Stimulated activated CD4-positive, alpha-beta T cell treated with anti-CD3 and anti-CD28 coated beads, Interleukin-2, amount 100 ng/mL, for 48 hours (primary cell): ENCODE measurements around the gene CDON.
"Not testable (repeated sequence)": the region's sequence is repeated elsewhere in the genome, so short reads cannot be mapped to it uniquely, and the experiment has no call there.

Source experiments
- DNase-seq, 2 donors: peaks; one replicate each; pipeline ENCODE4 v3.0.0-alpha.2; 2020

The CDON gene

DNA sequence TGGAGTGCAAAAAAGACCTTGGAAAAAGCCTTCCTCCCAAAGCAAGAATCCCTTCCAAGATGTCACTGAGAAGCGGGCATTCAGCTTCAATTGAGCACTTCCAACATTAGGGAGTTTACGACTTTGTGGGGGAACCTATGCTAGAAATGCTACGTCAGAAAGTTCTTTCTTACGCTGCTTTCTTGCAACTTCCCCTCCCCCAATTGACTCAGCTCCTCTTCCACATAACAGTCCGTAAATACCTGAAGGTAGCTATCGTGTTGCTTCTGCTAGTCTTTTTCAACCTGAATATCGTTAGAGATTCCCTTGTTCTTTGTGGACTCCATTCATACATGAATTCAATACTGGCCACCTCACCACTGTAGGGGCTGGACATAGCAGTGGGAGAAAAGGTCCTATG is 69.8 kb downstream of the CDON start:
- no peak for DNase-seq

DNA sequence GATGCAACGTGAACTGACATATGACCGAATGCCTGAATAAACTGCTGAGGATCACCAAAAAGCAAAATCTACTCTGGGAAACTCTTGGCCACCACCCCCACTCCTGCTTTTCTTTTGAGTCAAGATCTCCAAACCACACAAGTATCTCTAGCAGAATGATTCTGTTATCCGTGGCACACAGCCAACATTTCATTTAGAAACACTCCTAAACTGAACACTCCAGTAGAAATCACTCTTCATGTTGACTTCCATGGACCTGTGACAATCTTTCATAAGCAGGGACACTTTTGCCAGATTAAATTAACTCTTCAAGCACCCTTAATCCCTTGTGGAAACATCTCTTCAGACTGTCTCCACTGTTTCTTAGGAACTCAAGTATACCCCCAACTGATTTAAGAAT is 72.4 kb downstream of the CDON start:
- DNase-seq = peak in 1 of 2 donors; percentile 7

DNA sequence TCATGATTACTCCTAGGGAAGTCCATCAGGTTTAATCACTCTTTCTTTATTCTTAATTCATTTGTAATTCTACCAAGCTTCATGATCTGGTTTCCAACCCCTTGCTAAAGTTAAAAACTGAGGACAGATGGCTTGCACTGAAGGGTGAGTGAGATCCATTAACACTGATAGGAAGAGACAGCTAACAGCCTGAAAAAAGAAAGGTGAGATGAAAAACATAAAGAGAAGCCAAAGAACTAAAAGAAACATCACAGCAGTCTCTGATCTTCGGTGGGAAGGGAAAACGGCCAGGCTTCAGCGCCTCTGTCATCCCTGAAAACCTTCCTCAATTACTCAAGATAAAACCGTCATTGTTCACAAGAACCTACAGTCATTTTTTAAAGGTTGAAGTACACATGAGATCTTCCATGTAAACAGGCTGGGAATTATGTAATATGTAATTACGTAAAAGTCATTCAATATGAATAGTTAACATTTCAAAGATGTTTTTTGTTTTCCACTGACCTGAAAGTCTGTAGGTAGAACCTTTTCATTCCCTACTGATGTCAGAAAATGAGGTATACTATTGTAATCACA is 75.5 kb downstream of the CDON start:
- DNase-seq = no peak

- not testable (repeated sequence) for DNase-seq
These were observed 76.7 kb downstream of the CDON start for GRCh38 chr11:125985956-125986355.

DNA sequence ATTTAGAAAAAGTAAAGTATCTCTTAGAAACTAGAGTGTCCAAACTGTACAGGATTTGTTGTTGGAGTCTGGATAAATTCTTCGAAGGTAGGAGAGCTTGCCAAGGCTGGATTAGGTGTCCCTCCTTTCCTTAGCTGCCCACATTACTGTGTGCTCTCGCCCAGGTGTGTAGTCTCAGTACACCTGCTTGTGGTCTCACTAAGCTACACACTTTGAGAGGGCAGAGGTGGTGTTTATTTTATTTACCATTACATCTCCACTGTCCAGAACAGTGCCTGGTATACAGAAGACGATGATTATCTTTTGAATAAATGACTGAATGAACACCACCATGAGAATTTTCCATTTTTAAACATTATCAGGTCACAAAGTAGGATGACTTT is 80.3 kb downstream of the CDON start:
- no peak for DNase-seq

- DNase-seq = no peak
These were observed 82.2 kb downstream of the CDON start for GRCh38 chr11:125980436-125980835.

DNA sequence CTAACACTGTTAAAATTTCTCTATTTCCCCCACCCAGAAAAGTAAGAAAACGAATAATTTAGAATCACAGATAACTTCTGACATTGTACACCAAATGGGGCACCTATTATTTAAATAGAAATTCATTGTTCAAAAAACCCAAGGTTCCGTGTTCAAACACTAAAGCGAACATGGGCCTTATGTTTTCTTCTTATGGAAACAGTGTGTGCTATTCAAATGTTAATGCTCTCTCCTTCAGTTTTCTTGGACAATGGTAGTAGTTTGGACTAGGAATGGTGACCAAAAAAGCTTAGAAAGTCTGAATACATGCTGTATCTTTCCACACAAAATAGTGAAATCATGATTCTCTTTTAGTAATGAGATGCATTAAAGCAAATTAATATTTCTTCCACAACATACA is 83.2 kb downstream of the CDON start:
- DNase-seq = no peak

DNA sequence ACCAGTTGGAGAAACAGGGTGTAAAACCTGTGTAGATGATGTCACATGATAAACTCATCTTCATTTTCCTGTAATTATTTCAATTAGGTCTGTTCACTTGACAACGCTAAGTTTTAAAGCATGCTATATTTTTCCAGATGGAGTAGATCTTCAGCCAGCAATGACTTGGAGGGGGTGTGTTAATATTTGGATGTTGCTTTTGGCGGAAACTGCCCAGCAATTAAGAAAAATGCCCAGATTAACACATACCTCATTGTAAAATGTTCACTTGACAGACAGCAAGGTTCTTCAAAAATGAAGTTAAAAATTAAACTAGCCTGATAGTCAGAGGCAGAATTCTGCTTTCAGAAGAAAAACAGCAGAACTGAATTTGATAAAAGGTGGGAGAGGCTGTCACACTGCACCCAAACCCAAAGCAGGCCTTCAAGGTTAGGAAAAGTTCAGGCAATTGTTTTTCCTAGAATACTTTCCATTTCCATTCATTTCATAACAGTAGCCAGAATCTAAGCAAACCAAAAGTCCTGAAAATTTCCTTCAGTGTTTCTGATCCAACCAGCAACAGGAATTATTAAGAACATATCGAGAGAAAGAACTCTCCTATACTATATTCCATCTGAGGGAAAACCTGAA is 83.8 kb downstream of the CDON start:
- DNase-seq = no peak

- no peak for DNase-seq
These were observed 84.4 kb downstream of the CDON start for GRCh38 chr11:125978181-125978716.

DNA sequence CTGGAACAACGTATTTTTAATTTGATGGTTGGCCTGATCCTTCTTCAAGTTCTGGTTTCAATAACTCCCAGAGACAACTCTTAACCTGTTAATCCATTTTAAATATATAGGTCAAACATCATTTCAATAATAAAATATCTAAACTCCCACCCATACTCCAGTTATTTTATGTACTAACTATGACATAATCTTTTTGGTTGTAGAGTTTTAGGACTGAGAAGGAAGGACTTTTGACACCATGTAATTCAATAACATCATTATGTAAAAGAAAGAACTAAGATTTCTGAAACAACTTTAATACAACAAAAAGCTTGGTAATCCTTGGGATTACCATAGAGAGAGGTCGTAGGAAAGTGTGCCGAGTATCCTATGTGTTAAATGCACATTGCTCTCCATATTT is 85.3 kb downstream of the CDON start:
- no peak for DNase-seq

- no peak for DNase-seq
These were observed 86.5 kb downstream of the CDON start for GRCh38 chr11:125976156-125976555.

DNA sequence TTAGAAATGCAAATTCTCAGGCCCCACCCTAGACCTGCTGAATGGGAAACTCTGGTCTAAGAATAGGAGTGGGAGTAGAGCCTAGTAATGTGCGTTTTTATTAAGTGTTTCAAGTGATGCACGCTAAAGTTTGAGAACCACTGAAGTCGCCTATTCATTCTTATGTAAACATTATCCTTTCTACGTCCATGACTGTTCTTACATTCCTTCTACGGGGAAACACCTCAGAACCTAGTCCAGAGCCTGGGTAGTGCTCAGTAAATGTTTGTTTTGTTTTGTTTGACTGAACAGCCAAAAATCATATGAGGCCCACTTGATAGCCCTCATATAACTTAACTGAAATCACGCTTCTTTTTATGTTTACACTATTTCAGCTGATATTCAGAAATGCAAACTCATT is 87.0 kb downstream of the CDON start:
- DNase-seq = no peak

- DNase-seq = no peak
These were observed 88.4 kb downstream of the CDON start for GRCh38 chr11:125974284-125974683.

DNA sequence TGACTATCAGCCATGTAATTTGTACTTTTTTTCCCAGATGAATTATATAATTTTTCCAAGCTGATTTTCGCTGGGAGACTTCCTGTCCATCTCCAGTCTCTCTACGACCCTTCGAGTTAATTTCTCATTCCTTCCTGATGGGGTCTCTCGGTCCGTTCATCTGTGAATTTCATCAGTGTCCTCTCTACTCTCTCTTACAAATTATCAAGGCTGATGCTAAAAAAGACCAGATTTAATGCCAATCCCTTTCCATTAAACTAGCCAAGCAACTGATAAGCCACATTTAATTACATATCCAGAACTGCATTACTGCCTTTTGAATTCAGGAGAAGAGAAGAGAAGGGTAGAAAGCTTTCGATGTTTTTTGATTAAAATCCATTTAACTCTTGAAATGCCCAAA is 91.0 kb downstream of the CDON start:
- DNase-seq = no peak

DNA sequence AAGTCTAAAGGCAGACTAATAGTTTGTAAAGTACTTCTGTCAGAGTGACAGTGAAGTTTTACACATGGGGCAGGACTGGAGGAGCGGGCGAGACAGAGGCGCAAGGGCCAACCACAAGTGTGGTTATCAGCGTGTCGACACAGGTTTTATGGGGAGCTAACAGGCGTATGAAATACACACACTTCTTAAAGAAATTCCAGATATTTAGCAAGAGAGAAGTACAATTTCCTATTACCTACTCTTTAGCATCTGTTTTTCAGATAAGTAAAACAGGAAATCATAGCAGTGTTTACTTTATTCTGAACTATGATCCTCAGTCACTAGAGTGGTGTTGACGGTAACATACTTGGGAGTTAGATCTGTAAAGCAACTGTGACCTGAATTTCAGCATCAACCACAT is 94.3 kb downstream of the CDON start:
- DNase-seq = no peak

- DNase-seq = no peak
These were observed 95.2 kb downstream of the CDON start for GRCh38 chr11:125967515-125967914.

- DNase-seq = no peak
These were observed 101.9 kb downstream of the CDON start for GRCh38 chr11:125960771-125961170.

DNA sequence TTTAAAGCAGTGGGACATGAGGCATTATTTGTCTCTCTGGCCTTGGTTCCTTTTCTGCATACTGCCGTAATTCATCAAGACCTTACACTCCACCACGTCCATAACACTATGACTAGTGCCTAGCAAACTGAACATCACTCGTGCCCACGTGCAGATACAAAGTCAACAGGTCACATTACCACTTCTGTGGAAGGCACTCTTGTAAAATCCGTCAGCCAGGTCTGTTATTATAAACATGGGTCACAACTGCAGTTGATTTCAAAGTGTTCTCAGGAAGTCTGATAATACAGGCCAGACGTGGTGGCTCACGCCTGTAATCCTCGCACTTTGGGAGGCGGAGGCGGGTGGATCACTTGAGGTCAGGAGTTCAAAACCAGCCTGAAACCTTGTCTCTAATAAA is 102.7 kb downstream of the CDON start:
- no peak for DNase-seq

- DNase-seq = no peak
These were observed 103.2 kb downstream of the CDON start for GRCh38 chr11:125959511-125959910.

DNA sequence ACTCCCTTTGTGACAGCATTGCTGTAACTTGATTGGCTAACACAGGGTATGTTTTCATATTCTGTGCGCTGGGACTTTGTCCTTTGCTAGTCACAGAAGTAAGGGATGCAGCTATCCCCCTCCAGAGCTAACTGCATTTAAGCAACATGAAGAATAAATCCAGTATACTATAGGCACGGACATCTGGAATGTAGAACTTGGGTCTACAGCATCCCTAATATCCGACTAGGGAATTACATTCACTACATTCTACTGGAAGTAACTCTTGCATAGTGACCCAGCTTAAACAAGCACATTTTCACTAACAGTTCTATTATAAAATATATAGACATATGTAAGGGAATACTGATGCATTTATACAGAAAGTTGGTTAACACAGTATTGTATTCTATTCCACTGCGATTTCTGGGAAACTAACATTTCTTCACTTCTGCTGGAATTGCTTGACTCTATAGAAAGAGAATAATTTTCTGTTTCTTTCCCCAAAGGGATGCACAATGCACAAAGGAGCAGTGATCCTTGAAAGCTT is 103.7 kb downstream of the CDON start:
- DNase-seq = no peak

DNA sequence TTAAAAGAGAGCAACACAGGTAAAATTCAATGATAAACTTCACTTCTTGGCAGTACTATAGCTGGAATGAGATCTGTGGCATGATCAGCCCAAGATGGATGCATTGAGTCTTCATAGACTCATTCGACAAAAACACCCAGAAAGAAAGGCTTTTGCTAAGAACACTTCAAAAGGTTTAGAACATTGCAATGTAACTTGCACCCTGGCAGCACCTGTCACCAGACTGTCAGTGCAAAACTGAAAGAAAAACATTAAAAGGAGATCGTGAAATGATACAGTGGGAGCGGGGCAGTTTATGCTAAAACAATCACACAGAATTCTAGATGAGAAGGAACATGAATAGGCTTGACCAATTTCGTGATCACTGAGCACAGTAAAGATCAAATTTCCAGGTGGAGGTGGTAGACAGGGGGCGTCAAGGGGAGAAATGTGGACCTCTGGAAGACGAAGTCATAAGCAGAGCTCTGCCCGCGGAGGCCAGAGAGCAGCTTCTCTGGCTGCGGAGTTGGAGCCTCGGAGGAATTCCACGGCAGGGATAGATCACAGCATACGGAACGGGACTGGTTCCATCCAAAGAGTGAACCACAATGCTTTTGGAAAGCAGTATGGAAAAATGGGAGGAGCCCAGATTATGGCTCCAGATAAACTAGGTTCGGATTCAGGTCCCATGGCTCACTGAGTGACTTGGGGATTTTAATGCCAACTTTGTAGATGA is 104.9 kb downstream of the CDON start:
- DNase-seq = no peak

GRCh38 chr11:125956391-125957134 is 106.1 kb downstream of the CDON start:
- no peak for DNase-seq

DNA sequence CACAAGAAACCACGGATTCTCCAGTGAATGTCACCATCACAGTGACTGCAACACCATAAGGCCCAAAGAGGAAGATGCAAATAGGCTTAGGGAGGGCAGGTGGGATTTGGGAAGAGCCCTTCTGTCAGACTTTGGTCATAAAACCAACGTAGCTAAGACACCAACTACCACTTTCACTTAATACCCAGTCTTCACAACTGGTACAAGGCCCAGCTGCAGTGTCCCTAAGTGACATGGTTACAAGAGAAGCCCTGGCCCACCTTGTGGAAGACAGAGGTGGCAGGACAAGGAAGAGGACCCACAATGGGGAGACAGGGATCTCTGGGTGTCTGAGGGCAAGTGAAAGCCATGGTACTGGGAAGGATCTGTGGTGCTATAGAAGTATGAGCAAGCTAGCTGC is 106.8 kb downstream of the CDON start:
- no peak for DNase-seq
